BE2C (cell line): ENCODE results near the gene RARRES1.

Source experiments
- DNase-seq: peaks from one replicate; pipeline ENCODE4 v3.0.0-alpha.2; 2020
- H3K27me3 ChIP-seq: fragments of 250-450 bp; sonication (Bioruptor Pico); 2 replicates; pipeline ENCODE4 v1.5.1; 2020; ENCODE audit warnings: mild to moderate bottlenecking
- H3K36me3 ChIP-seq: fragments of 250-450 bp; sonication (Bioruptor Pico); 2 replicates; pipeline ENCODE4 v1.5.1; 2020; ENCODE audit warnings: mild to moderate bottlenecking
- H3K4me1 ChIP-seq: fragments of 250-450 bp; sonication (Bioruptor Pico); 2 replicates; pipeline ENCODE4 v1.5.1; 2020
- H3K4me3 ChIP-seq: 2 replicates; pipeline ENCODE4 v1.5.1; 2011; ENCODE audit warnings: low read depth, low read length
- H3K9me3 ChIP-seq: fragments of 250-450 bp; sonication (Bioruptor Pico); 2 replicates; pipeline ENCODE4 v1.5.1; 2020
- CTCF ChIP-seq: IDR thresholded peaks from 2 replicates; pipeline ENCODE4 v1.5.1; 2012; ENCODE audit warnings: mild to moderate bottlenecking, low read depth, low read length

Gene RARRES1

GRCh38 chr3:158748237-158748828 lies 16.1 kb upstream of the RARRES1 start:
- Histone ChIP-seq H3K4me3 (no peak overlapping the region), H3K36me3 (no peaks in the 10 kb centered on the region), H3K27me3 (no peaks in the 10 kb centered on the region), H3K9me3 (no peaks in the 10 kb centered on the region), H3K4me1 (peaks cover 21% of the 10 kb centered on the region)
- TF ChIP-seq CTCF, result no peak
- peak; percentile 54 for DNase-seq

GRCh38 chr3:158747417-158747816 lies 15.2 kb upstream of the RARRES1 start:
- no peak overlapping the region for H3K4me3 ChIP-seq
- no peaks in the 10 kb centered on the region for H3K9me3 ChIP-seq
- DNase-seq, result no peak
- no peaks in the 10 kb centered on the region for H3K27me3 ChIP-seq
- H3K4me1 ChIP-seq, result peaks cover 21% of the 10 kb centered on the region
- no peaks in the 10 kb centered on the region for H3K36me3 ChIP-seq
- TF ChIP-seq CTCF, result no peak

GRCh38 chr3:158745551-158745950 lies 13.3 kb upstream of the RARRES1 start:
- H3K27me3 ChIP-seq, result no peaks in the 10 kb centered on the region
- H3K36me3 ChIP-seq, result no peaks in the 10 kb centered on the region

GRCh38 chr3:158744567-158745288 lies 12.5 kb upstream of the RARRES1 start:
- Histone ChIP-seq H3K36me3 (no peaks in the 10 kb centered on the region), H3K4me1 (peaks cover 21% of the 10 kb centered on the region), H3K4me3 (no peak overlapping the region), H3K27me3 (no peaks in the 10 kb centered on the region), H3K9me3 (no peaks in the 10 kb centered on the region)
- no peak for TF ChIP-seq CTCF
- no peak for DNase-seq

More at GRCh38 chr3:158745551-158745950, 13.3 kb upstream of the RARRES1 start:
- Histone ChIP-seq H3K9me3 (no peaks in the 10 kb centered on the region), H3K4me1 (peaks cover 21% of the 10 kb centered on the region), H3K4me3 (no peak overlapping the region)
- no peak for TF ChIP-seq CTCF
- DNase-seq, result no peak

- DNase-seq, result no peak
- H3K36me3 ChIP-seq, result no peaks in the 10 kb centered on the region
- H3K9me3 ChIP-seq, result no peaks in the 10 kb centered on the region
- no peaks in the 10 kb centered on the region for H3K27me3 ChIP-seq
- H3K4me3 ChIP-seq, result no peak overlapping the region
- TF ChIP-seq CTCF, result no peak
- H3K4me1 ChIP-seq, result peaks cover 21% of the 10 kb centered on the region
Observed at GRCh38 chr3:158743664-158744566, 11.7 kb upstream of the RARRES1 start.
